Erythroblast (primary cell): ENCODE measurements around the gene CTNNB1.

Experiments used
- GATA1 ChIP-seq: IDR thresholded peaks from 2 replicates; pipeline ENCODE4 v1.6.1; 2011; ENCODE audit warnings: low read depth, mild to moderate bottlenecking, control low read depth, low read length, moderate library complexity
- POLR2A ChIP-seq: IDR thresholded peaks from 2 replicates; pipeline ENCODE4 v1.6.1; 2011; ENCODE audit warnings: mild to moderate bottlenecking, low read length

GRCh38 chr3:41210966-41211365 lies 11.7 kb downstream of the CTNNB1 start:
- TF ChIP-seq POLR2A: no peak
- TF ChIP-seq GATA1: no peak
